WTC11 (cell line): ENCODE results near the gene MED27. TPM values are rescaled to one million over a fixed set of nuclear protein-coding genes. Genes with fewer than 3 reads are reported as not detected.

Experiments
- ARID4B ChIP-seq: sonication (generic); formaldehyde crosslinking; IDR thresholded peaks from 2 replicates; pipeline ENCODE4 v1.8.0; 2023; ENCODE audit warnings: missing genetic modification reagents, mild to moderate bottlenecking, borderline replicate concordance
- HMGA2 ChIP-seq: fragments of 250-450 bp; sonication (Bioruptor Pico); IDR thresholded peaks from 2 replicates; pipeline ENCODE4 v1.4.0; 2021; ENCODE audit warnings: mild to moderate bottlenecking, moderate library complexity
- NR3C1 ChIP-seq: sonication (generic); formaldehyde crosslinking; conservative IDR thresholded peaks from 2 replicates; pipeline ENCODE4 v1.8.1; 2023; ENCODE audit warnings: low read depth, mild to moderate bottlenecking, missing genetic modification reagents
- OVOL2 ChIP-seq: fragments of 250-450 bp; sonication (Bioruptor Pico); IDR thresholded peaks from 2 replicates; pipeline ENCODE4 v1.9.0; 2021; ENCODE audit warnings: mild to moderate bottlenecking, borderline replicate concordance
- TP53 ChIP-seq: sonication (generic); formaldehyde crosslinking; IDR thresholded peaks from 2 replicates; pipeline ENCODE4 v1.8.1; 2023; ENCODE audit warnings: mild to moderate bottlenecking, missing genetic modification reagents
- ZNF532 ChIP-seq: fragments of 250-450 bp; sonication (Bioruptor Pico); IDR thresholded peaks from 2 replicates; pipeline ENCODE4 v1.9.0; 2021; ENCODE audit warnings: mild to moderate bottlenecking, borderline replicate concordance
- total RNA-seq: library from RNA; stranded (reverse); gene quantifications from 3 replicates; pipeline ENCODE4 v1.2.3, GENCODE V29; 2021
- TF ChIP-seq, protein P1 (sequence below): sonication (generic); formaldehyde crosslinking; conservative IDR thresholded peaks from 2 replicates; pipeline ENCODE4 v1.8.1; 2023; ENCODE audit warnings: mild to moderate bottlenecking, low read depth, missing genetic modification reagents, moderate library complexity
- TF ChIP-seq, protein P2 (sequence below): sonication (generic); formaldehyde crosslinking; IDR thresholded peaks from 2 replicates; pipeline ENCODE4 v1.8.0; 2023; ENCODE audit warnings: mild to moderate bottlenecking, missing genetic modification reagents
- TF ChIP-seq, protein P3 (sequence below): sonication (generic); formaldehyde crosslinking; IDR thresholded peaks from 2 replicates; pipeline ENCODE4 v1.8.1; 2022; ENCODE audit warnings: mild to moderate bottlenecking, missing genetic modification reagents, moderate library complexity, borderline replicate concordance

The MED27 gene
- total RNA-seq, 1 experiment from 2014 or later = 27.9 TPM

- no peak for TF ChIP-seq ZNF532 (CRISPR knock-in tag)
- TF ChIP-seq, protein P1, sequence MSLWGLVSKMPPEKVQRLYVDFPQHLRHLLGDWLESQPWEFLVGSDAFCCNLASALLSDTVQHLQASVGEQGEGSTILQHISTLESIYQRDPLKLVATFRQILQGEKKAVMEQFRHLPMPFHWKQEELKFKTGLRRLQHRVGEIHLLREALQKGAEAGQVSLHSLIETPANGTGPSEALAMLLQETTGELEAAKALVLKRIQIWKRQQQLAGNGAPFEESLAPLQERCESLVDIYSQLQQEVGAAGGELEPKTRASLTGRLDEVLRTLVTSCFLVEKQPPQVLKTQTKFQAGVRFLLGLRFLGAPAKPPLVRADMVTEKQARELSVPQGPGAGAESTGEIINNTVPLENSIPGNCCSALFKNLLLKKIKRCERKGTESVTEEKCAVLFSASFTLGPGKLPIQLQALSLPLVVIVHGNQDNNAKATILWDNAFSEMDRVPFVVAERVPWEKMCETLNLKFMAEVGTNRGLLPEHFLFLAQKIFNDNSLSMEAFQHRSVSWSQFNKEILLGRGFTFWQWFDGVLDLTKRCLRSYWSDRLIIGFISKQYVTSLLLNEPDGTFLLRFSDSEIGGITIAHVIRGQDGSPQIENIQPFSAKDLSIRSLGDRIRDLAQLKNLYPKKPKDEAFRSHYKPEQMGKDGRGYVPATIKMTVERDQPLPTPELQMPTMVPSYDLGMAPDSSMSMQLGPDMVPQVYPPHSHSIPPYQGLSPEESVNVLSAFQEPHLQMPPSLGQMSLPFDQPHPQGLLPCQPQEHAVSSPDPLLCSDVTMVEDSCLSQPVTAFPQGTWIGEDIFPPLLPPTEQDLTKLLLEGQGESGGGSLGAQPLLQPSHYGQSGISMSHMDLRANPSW (CRISPR knock-in tag) = no peak
- no peak for TF ChIP-seq HMGA2 (CRISPR knock-in tag)
- no peak for TF ChIP-seq NR3C1 (CRISPR knock-in tag)
- TF ChIP-seq ARID4B (CRISPR knock-in tag) = no peak
- TF ChIP-seq, protein P2, sequence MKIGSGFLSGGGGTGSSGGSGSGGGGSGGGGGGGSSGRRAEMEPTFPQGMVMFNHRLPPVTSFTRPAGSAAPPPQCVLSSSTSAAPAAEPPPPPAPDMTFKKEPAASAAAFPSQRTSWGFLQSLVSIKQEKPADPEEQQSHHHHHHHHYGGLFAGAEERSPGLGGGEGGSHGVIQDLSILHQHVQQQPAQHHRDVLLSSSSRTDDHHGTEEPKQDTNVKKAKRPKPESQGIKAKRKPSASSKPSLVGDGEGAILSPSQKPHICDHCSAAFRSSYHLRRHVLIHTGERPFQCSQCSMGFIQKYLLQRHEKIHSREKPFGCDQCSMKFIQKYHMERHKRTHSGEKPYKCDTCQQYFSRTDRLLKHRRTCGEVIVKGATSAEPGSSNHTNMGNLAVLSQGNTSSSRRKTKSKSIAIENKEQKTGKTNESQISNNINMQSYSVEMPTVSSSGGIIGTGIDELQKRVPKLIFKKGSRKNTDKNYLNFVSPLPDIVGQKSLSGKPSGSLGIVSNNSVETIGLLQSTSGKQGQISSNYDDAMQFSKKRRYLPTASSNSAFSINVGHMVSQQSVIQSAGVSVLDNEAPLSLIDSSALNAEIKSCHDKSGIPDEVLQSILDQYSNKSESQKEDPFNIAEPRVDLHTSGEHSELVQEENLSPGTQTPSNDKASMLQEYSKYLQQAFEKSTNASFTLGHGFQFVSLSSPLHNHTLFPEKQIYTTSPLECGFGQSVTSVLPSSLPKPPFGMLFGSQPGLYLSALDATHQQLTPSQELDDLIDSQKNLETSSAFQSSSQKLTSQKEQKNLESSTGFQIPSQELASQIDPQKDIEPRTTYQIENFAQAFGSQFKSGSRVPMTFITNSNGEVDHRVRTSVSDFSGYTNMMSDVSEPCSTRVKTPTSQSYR = no peak
- TF ChIP-seq, protein P3, sequence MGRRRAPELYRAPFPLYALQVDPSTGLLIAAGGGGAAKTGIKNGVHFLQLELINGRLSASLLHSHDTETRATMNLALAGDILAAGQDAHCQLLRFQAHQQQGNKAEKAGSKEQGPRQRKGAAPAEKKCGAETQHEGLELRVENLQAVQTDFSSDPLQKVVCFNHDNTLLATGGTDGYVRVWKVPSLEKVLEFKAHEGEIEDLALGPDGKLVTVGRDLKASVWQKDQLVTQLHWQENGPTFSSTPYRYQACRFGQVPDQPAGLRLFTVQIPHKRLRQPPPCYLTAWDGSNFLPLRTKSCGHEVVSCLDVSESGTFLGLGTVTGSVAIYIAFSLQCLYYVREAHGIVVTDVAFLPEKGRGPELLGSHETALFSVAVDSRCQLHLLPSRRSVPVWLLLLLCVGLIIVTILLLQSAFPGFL (CRISPR knock-in tag) = no peak
- TF ChIP-seq OVOL2 (CRISPR knock-in tag) = no peak
- no peak for TF ChIP-seq TP53 (CRISPR knock-in tag)
Measured at GRCh38 chr9:132069046-132069898, 10.4 kb downstream of the MED27 start (continued).
